GM18502 (cell line): ENCODE data around the gene FAM168A.
A peak's percentile ranks its signal among the peaks of the same experiment; 100 is the strongest.

Source experiments
- ATAC-seq: cut with Tn5 transposase; IDR thresholded peaks from one replicate; pipeline ENCODE4 v1.9.1; 2021; ENCODE audit warnings: mild to moderate bottlenecking; ENCODE audit not compliant: unreplicated experiment, poor library complexity

FAM168A gene

GRCh38 chr11:73564903-73565302 lies 33.0 kb downstream of the FAM168A start:
- ATAC-seq = no peak

- ATAC-seq = no peak
Observed at GRCh38 chr11:73563539-73564200, 34.2 kb downstream of the FAM168A start.

- no peak for ATAC-seq
Observed at GRCh38 chr11:73559743-73560142, 38.2 kb downstream of the FAM168A start.

- ATAC-seq = no peak
Observed at GRCh38 chr11:73556966-73557365, 40.9 kb downstream of the FAM168A start.

GRCh38 chr11:73555615-73556014 lies 42.3 kb downstream of the FAM168A start:
- ATAC-seq = no peak

GRCh38 chr11:73554671-73555320 lies 43.1 kb downstream of the FAM168A start:
- ATAC-seq = no peak

- ATAC-seq = no peak
Observed at GRCh38 chr11:73553266-73553665, 44.6 kb downstream of the FAM168A start.

- no peak for ATAC-seq
Observed at GRCh38 chr11:73551677-73552076, 46.2 kb downstream of the FAM168A start.

GRCh38 chr11:73549376-73549775 lies 48.5 kb downstream of the FAM168A start:
- ATAC-seq = no peak

GRCh38 chr11:73547706-73548595 lies 50.0 kb downstream of the FAM168A start:
- ATAC-seq = no peak

GRCh38 chr11:73542175-73542574 lies 55.7 kb downstream of the FAM168A start:
- no peak for ATAC-seq

GRCh38 chr11:73539506-73540084 lies 58.3 kb downstream of the FAM168A start:
- no peak for ATAC-seq

- peak; percentile 70 for ATAC-seq
Observed at GRCh38 chr11:73538381-73538872, 59.5 kb downstream of the FAM168A start.

- ATAC-seq = no peak
Observed at GRCh38 chr11:73537969-73538368, 59.9 kb downstream of the FAM168A start.

GRCh38 chr11:73536961-73537360 lies 61.0 kb downstream of the FAM168A start:
- no peak for ATAC-seq

GRCh38 chr11:73532310-73532709 lies 65.6 kb downstream of the FAM168A start:
- ATAC-seq = no peak

GRCh38 chr11:73531386-73531785 lies 66.5 kb downstream of the FAM168A start:
- no peak for ATAC-seq

- no peak for ATAC-seq
Observed at GRCh38 chr11:73530109-73530508, 67.8 kb downstream of the FAM168A start.

- no peak for ATAC-seq
Observed at GRCh38 chr11:73529204-73529530, 68.7 kb downstream of the FAM168A start.

- ATAC-seq = no peak
Observed at GRCh38 chr11:73528483-73529203, 69.3 kb downstream of the FAM168A start.
